Cardiac muscle cell (in vitro differentiated cells and primary cell): ENCODE measurements around the gene C7orf57. TPM values are rescaled to one million over a fixed set of nuclear protein-coding genes. Genes with fewer than 3 reads are reported as not detected.

ENCODE experiments used
- DNase-seq, 2 donors: peaks; one replicate each; pipeline versions ENCODE4 v3.0.0 to v3.0.0-alpha.2; 2010 to 2017; ENCODE audit warnings: low read depth in 1 of 2, low spot score in 1 of 2
- H3K27ac ChIP-seq: fragments of 200-600 bp; sonication (generic); 2 replicates; pipeline ENCODE4 v1.5.1; 2016
- H3K27me3 ChIP-seq: fragments of 200-600 bp; sonication (generic); 2 replicates; pipeline ENCODE4 v1.6.0; 2016; ENCODE audit warnings: control low read depth
- H3K36me3 ChIP-seq: fragments of 200-600 bp; sonication (generic); 2 replicates; pipeline ENCODE4 v1.5.1; 2016; ENCODE audit warnings: control low read depth
- H3K4me1 ChIP-seq: fragments of 200-600 bp; sonication (generic); 2 replicates; pipeline ENCODE4 v1.8.1; 2017; ENCODE audit warnings: low read depth, mild to moderate bottlenecking, mixed run types
- H3K4me3 ChIP-seq: fragments of 200-600 bp; sonication (generic); 2 replicates; pipeline ENCODE4 v1.5.1; 2016; ENCODE audit warnings: mild to moderate bottlenecking
- H3K9me3 ChIP-seq: fragments of 200-600 bp; sonication (generic); 2 replicates; pipeline ENCODE4 v1.5.1; 2017; ENCODE audit warnings: low read depth, mild to moderate bottlenecking, control low read depth
- CTCF ChIP-seq: IDR thresholded peaks from 2 replicates; pipeline ENCODE4 v1.5.1; 2012; ENCODE audit warnings: low read depth, mild to moderate bottlenecking, low read length
- polyA plus RNA-seq: library from polyadenylated mRNA; unstranded; fragments of >200 nt; fragmentation: Nextera tagmentation; extraction: Ambion mirVana; gene quantifications from 2 replicates; pipeline ENCODE4 v1.2.1, GENCODE V29; 2016
- total RNA-seq: library from RNA; depleted of rRNA; stranded (reverse); fragments of >200 nt; gene quantifications from 2 replicates; pipeline ENCODE4 v1.2.3, GENCODE V29; 2016

Gene C7orf57
- total and polyA plus RNA-seq, 2 experiments from 2014 or later: 0.11 TPM; not detected in 1

DNA sequence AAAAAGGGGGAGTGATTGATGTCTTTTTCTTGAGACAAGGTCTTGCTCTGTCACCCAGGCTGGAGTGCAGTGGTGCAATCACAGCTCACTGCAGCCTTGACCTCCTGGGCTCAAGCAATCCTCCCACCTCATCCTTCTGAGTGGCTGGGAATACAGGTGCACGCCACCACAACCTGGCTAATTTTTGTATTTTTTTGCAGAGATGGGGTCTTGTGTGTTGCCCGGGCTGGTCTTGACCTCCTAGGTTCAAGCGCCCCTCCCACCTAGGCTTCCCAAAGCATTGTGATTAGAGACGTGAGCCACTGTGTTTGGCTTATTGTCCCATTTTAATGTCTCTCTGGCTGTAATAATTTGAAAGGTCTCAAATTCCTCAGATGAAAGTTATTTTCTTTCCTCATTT lies 75.5 kb downstream of the C7orf57 start:
- DNase-seq: no peak
- no peak overlapping the region for H3K27ac ChIP-seq
- no peak for TF ChIP-seq CTCF
- no peaks in the 10 kb centered on the region for H3K36me3 ChIP-seq
- H3K4me1 ChIP-seq: no peaks in the 10 kb centered on the region
- no peaks in the 10 kb centered on the region for H3K9me3 ChIP-seq
- H3K4me3 ChIP-seq: no peak overlapping the region
- no peaks in the 10 kb centered on the region for H3K27me3 ChIP-seq

Other genes starting within 250 kb of the C7orf57 start
- gene PKD1L1, start 87.1 kb upstream of the C7orf57 start, total RNA-seq: 0.11 and 0.54 TPM in 2 replicates
- gene PKD1L1, start 87.1 kb upstream of the C7orf57 start, polyA plus RNA-seq: 0.15 and 0.50 TPM in 2 replicates
- 22.3 and 37.4 TPM in 2 replicates for gene HUS1, start 55.9 kb upstream of the C7orf57 start, total RNA-seq
- 19.0 and 19.6 TPM in 2 replicates for gene HUS1, start 55.9 kb upstream of the C7orf57 start, polyA plus RNA-seq
- gene SUN3, start 6.4 kb upstream of the C7orf57 start, total RNA-seq: not detected in 2 replicates
- 0.43 and 1.7 TPM in 2 replicates for gene SUN3, start 6.4 kb upstream of the C7orf57 start, polyA plus RNA-seq
- 13.6 and 26.5 TPM in 2 replicates for gene UPP1, start 53.7 kb downstream of the C7orf57 start, total RNA-seq
- 28.3 and 35.5 TPM in 2 replicates for gene UPP1, start 53.7 kb downstream of the C7orf57 start, polyA plus RNA-seq
- gene ABCA13, start 135.9 kb downstream of the C7orf57 start, total RNA-seq: 0.21 and 0.46 TPM in 2 replicates
- gene ABCA13, start 135.9 kb downstream of the C7orf57 start, polyA plus RNA-seq: 0.50 TPM in 1 of 2 replicates, not detected in the other